ENCODE data around the gene TM9SF4. TPM values are rescaled to one million over a fixed set of nuclear protein-coding genes. Genes with fewer than 3 reads are reported as not detected.

The TM9SF4 gene
- total and polyA plus RNA-seq, 2 of the 8 experiments (the other 6 are each of a cell fraction or from before 2014, with no cell fraction given): 38.4 to 68.7 TPM

- no peak overlapping the region for H2BK20ac ChIP-seq (ENCODE audit: low read length)
- H3K23ac ChIP-seq (ENCODE audit: insufficient read length): no peak overlapping the region
- H3K56ac ChIP-seq (replicated peaks; ENCODE audit: insufficient read length, low read depth, low read length): no peak overlapping the region
- H3K79me1 ChIP-seq (ENCODE audit: low read depth, low read length): no peaks in the 10 kb centered on the region
- WGBS, 2 experiments (ENCODE audit: extremely low coverage in 1 of 2, insufficient coverage in 1 of 2, insufficient read length in 1 of 2, insufficient replicate concordance in 2 of 2, low coverage in 1 of 2, low lambda C conversion rate in 2 of 2, missing lambda C conversion rate in 1 of 2): 93% methylated on average over 2 of the region's 2 CpGs; no CpG with 5 or more reads in 1 of the 2 experiments
- no peak for DNase-seq (ENCODE audit: low read depth in 1 of 2, low spot score in 2 of 2)
- no peak overlapping the region for H3K18ac ChIP-seq (ENCODE audit: extremely low read depth, low read length)
- H2BK12ac ChIP-seq (ENCODE audit: low read depth, low read length): no peak overlapping the region
- ChIA-PET CTCF (ENCODE audit: partially characterized antibody) (interaction anchor here (0.9 kb wide), 1 partner anchor 37 kb away, joined by 3 read pairs; no protein-coding TSS in a partner anchor), POLR2A (ENCODE audit: partially characterized antibody) (no interaction called here)
- H4K8ac ChIP-seq (ENCODE audit: extremely low read depth, insufficient read depth, low read length): no peak overlapping the region
- no peak for FAIRE-seq
- no peak overlapping the region for H2AFZ ChIP-seq (ENCODE audit: low read length)
- no peak overlapping the region for H3K4ac ChIP-seq (replicated peaks; ENCODE audit: insufficient read length, low read depth, low read length)
- H4K5ac ChIP-seq (ENCODE audit: insufficient read length, low read depth, low read length): no peak overlapping the region
- no peaks in the 10 kb centered on the region for H3K27me3 ChIP-seq (replicated peaks in 1 of 4; ENCODE audit: control insufficient read depth in 3 of 4, extremely low read depth in 1 of 4, insufficient read depth in 3 of 4, low read length in 3 of 4)
- no peak overlapping the region for H3K4me3 ChIP-seq (ENCODE audit: extremely low read depth in 1 of 4, insufficient read depth in 2 of 4, low read depth in 3 of 4, low read length in 4 of 4)
- H2BK120ac ChIP-seq (replicated peaks; ENCODE audit: low read depth, low read length): no peak overlapping the region
- no peak overlapping the region for H3K14ac ChIP-seq (ENCODE audit: insufficient read length)
- no peaks in the 10 kb centered on the region for H3K36me3 ChIP-seq (ENCODE audit: control insufficient read depth in 2 of 4, insufficient read depth in 4 of 4, low read length in 3 of 4)
- no peaks in the 10 kb centered on the region for H3K9me3 ChIP-seq (ENCODE audit: insufficient read depth in 2 of 2, low read depth in 1 of 2, low read length in 1 of 2)
- no peaks in the 10 kb centered on the region for H3K23me2 ChIP-seq (ENCODE audit: low read depth, low read length)
- no peak overlapping the region for H2AK5ac ChIP-seq (ENCODE audit: low read depth, low read length)
- no peak overlapping the region for H4K91ac ChIP-seq (replicated peaks; ENCODE audit: insufficient read length, low read length)
- peaks cover 0 to 3% (median 0%) of the 10 kb centered on the region in 4 experiments; a peak in 2 of 7 replicates for H3K4me1 ChIP-seq (replicated peaks in 1 of 4; ENCODE audit: control insufficient read depth in 3 of 4, insufficient read depth in 4 of 4, low read length in 3 of 4)
- no peaks in the 10 kb centered on the region for H4K20me1 ChIP-seq (replicated peaks in 1 of 2; ENCODE audit: control insufficient read depth in 1 of 2, insufficient read depth in 2 of 2, low read length in 2 of 2)
- H3K27ac ChIP-seq (ENCODE audit: low read depth, low read length): no peak overlapping the region
- H3K79me2 ChIP-seq (ENCODE audit: control insufficient read depth in 1 of 2, insufficient read depth in 2 of 2, low read length in 2 of 2): no peaks in the 10 kb centered on the region
- H2BK5ac ChIP-seq (ENCODE audit: low read depth, low read length): no peak overlapping the region
- H3K9ac ChIP-seq (replicated peaks in 1 of 4; ENCODE audit: extremely low read depth in 1 of 4, low read depth in 3 of 4, low read length in 3 of 4): no peak overlapping the region
- H3K4me2 ChIP-seq (ENCODE audit: insufficient read depth in 1 of 2, low read depth in 2 of 2, low read length in 2 of 2): no peak overlapping the region
- no peak overlapping the region for H2BK15ac ChIP-seq (ENCODE audit: low read length)
- TF ChIP-seq JUN (IDR thresholded peaks at IDR 0.05; ENCODE audit: low read depth, low read length): no peak
- TF ChIP-seq ATF2 (IDR thresholded peaks at IDR 0.05; ENCODE audit: low read length): no peak
- TF ChIP-seq CBX8 (IDR thresholded peaks at IDR 0.05; ENCODE audit: borderline replicate concordance, low read depth, low read length): no peak
Measured at GRCh38 chr20:32068174-32068573, 41.3 kb upstream of the TM9SF4 start.

Measured in H1 (cell line).